ENCODE measurements around the gene TKTL1.
A peak's percentile ranks its signal among the peaks of the same experiment; 100 is the strongest.

The TKTL1 gene

GRCh38 chrX:154378799-154379568 is 83.4 kb downstream of the TKTL1 start, which contains the start of gene EMD:
Gene EMD, plus strand, starts transcription at chrX:154379295. Its CDS starts 190 bp downstream, at chrX:154379485.
- peak; percentile 99 for DNase-seq

- DNase-seq: no peak
Measured at GRCh38 chrX:154379569-154379951, 84.0 kb downstream of the TKTL1 start.

All from NCI-H2107 (cell line).